HG02759 (cell line): ENCODE results near the gene MISP3.

Experiments
- ATAC-seq: cut with Tn5 transposase; IDR thresholded peaks from one replicate; pipeline ENCODE4 v1.9.1; 2021; ENCODE audit warnings: mild to moderate bottlenecking, moderate library complexity; ENCODE audit not compliant: unreplicated experiment

MISP3 gene

DNA sequence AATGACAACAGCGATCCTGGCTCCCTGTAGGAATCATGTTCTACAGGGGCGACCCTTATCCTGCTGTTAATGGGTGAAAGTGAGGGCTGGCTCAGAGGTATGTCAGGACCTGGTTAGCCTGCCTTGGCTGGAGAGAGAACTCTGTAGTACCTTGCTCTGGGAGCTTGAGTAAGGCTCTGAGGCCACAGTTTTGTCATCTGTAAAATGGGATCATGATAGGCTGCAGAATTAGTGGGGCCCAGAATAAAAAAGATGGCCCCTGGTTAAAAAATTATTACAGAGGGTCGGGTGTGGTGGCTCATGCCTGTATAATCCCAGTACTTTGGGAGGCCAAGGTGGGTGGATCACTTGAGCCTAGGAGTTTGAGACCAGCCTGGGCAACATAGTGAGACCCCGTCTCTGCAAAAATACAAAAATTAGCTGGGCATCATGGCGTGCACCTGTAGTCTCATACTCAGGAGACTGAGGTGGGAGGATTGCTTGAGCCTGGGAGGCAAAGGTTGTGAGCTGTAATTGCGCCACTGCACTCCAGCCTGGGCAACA is 28.5 kb downstream of the MISP3 start:
- ATAC-seq = no peak

DNA sequence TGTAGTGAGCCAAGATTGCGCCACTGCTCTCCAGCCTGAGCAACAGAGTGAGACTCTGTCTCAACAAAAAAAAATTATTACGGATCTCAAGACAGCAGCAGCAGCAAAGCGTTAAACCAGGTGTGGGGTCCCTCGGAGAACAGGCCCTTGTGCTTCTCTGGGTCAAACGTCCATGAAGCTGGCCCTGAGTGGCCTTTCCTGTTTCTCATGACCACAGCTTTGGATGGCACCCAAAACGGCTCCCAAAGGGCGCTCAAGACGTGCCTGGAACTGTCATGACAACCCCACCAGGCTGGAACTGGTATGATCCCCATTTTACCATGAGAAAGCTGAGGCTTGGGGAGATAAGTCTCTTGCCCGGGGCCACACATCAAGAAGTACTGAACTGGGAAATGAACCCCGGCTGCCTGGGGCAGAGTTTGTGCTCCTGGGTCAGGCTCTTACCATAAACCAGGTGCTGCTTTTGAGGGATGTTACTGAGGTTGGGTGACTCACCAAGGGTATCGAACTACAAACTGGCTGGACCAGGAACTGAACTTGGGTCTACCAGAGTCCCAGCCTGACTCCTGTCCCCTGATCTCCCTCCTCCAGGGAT is 29.6 kb downstream of the MISP3 start:
- ATAC-seq = no peak

DNA sequence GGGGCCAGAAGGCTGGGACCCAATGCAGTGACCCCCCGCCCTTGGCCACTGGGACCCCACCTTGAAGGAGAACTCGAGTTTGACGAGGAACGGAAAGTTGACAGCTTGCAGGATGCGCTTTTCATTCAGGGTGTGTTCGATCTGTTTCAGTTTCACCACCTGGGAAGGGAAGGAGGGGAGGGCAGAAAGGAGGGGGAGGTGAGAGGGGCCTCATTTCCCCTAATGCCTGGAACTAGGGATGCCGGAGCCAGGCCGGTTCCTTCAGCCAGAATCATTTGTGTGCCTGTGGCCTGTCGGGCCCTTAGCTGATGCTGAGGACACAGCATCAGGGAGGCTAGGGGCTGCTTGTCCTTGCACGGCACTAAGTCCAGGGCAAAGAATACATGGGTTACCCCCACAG is 30.2 kb downstream of the MISP3 start:
- no peak for ATAC-seq

DNA sequence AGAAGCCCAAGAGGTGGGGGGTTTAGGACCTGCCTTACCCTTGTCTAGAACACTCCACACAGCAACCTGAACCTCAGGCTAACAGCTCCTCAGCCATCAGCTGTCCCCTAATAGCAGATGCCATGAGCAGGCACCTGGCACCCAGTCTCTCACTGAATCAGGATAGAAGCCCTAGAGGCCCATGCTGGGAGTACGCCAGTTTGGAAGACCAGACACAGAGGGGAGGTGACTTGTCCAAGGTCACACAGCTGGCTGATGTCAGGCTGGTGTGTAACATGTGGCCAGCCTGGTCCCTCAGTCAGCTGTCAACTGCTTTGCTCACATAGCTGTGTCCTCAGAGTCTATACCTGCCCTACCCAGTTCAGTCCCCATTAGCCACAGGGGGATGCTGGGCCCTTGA is 30.7 kb downstream of the MISP3 start:
- no peak for ATAC-seq

DNA sequence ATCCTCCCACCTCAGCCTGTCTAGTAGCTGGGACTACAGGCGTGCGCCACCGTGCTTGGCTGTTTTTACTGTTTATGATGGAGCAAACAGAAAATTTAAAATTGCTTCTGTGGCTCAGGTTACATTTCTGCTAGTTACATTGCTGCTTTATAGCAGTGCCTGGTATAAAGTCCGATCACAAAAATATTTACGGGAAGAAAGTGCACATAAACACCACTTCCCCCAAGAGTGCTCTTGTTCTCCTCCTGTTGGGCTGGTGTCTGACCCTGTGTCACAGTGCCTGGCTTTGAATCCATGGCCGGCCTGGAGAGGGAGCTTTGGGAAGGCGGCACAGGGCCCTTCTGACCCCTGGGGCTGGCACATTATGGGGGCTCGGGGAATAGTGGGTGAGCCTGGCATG is 33.1 kb downstream of the MISP3 start:
- no peak for ATAC-seq

DNA sequence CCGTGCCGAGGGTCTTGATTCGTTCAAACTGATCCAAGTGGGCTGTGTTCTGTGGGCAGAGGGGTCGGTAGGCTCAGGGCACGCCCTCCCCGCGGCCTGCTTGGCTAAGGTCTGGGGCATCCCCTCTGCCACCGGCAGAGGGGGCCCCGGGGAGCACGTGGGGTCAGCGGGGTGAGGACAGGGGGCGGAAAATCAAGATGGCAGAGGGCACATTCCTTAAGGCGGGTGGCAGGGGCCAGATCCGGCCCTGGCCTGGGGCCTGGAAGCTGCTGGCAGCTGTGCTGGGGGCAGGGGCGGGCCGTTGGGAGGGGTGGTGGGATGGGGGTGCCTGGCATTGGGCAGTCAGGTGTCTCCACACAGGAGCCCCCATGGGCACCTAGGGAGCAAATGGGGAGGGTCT is 34.3 kb downstream of the MISP3 start:
- no peak for ATAC-seq

DNA sequence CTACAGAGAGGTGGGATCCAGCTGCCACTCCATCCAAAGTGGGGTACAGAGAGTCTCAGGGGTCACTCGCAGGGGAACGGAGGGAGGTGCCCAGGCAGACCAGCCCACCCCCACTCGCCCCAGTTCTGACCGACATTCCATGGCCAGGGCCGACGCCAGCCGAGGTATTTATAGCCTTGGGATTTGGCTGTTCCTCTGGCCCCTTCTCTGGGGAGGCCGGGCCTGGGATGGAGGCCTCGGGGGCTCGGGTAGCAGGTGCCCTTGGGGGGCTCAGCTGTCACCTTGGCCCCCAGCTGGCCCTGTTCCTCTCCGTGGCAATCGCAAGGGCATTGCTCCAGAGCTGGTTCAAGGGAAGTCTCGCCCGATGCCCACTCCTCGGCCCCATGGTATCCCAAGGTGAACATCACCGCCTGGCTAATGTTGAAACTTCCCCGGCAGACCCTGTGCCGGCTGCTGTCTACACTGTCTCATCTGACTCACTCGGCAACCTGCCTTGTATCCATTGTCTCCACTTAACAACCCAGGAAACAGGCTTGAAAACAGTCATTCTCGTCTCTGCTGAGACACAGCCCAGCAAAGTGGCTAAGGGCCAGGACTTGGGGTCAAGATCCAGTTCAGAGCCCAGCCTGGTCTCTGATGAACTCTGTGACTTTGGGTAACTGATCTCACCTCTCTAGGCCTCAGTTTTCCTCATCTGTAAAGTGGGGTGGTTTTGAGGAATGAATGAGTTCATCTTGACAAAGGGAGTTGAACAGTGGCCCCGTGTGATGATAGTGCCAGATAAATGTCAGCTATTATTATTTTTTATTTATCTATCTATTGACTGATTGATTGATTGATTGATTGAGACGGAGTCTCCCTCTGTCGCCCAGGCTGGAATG is 35.2 kb downstream of the MISP3 start:
- ATAC-seq = no peak

DNA sequence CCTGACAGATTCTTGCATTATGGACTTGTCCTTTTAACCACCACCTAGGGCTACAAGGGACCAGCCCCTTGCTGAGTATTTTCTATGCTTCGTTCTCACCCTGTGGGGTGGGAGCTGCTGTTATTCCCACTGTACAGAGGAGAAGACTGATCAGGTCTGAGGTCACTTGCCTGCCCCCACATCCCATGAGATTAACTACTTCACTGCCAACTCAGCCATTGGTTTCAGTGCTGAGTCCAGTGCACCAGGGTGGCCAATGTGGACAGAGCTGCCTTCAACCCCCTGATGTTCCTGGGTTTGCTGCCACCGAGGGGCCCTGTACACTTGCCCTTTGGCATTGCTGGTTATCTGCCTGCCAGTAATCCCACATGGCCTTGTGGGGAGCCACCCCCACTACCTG is 38.1 kb downstream of the MISP3 start:
- ATAC-seq = no peak

DNA sequence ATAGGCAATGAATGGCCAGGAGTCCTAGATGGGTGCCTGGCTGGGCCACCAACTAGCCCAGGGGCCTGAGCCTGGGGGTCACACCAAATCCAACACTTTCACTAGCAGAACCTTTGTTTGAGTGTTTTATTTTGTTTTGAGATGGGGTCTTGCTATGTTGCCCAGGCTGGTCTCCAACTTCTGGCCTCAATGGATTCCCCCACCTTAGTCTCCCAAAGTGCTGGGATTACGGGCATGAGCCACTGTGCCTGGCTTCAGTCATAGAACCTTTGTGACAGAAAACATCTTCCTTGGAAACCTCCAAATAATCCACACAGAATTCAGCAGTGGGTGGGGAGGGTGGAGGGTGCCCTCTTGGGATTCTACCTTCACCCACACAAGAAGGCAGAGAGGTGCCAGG is 38.9 kb downstream of the MISP3 start:
- ATAC-seq = no peak

DNA sequence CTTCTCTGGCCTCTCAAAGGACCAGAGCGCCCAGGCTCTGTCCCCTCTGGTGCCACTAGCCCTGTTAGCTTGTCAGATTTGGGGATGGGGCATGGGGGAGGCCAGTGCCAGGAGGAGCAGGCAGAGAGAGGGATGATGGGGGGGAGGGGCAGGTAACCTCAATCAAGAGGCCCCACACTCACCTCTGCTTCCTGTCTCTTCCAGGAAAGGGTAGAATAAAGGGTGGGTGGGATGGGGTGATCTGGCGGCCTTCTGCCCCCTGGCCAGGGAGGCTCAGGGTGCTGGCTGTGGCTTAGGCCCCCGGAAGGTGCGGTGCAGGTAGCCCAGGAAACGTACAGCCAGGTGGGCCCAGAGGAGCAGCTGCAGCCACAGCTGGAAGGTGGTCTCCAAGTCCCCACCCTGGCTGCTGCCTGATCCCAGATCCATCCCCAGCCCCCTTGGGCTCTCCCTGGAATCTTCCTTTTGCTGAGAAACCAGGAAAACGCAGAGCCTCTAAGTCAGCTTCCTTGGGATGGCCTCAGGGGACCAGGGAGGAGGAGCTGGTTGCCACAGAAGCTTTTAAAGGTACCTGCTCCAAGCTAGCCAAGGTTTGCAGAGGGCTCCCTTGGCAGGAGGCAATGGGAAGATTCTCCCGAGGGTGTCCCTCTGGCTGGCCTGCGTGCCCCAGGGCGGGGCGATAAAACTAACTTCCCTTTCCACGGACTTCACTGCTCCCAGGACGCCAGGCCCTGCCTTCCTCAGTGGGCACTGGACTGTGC is 39.6 kb downstream of the MISP3 start:
- no peak for ATAC-seq

DNA sequence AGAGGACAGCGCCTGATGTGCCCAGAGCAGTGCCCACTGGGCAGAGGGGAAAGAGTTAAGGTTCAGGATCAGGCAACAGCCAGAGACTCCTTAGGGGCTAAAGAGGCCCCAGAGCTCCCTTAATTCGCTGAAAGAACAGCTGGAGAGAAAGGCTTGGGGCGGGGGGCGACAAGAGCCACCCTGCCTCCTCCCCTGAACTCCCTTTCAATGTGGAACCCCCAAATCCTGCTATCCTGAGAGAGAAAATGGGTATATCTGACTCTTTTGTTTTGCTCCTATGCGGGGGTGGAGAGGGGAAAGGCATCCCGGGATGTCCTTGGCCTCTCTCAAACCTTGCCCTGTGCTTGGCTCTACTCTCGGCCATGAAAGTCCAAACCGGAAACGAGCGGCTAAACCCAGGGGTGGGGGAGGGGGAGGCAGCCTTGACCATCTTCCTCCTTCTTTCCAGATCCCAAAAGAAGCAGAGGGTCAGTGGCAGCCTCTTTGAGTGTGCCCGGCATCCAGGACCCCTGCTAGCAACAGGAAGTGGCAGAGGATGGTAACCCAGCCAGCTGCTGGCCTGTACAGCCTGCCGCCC is 40.3 kb downstream of the MISP3 start:
- ATAC-seq = no peak

DNA sequence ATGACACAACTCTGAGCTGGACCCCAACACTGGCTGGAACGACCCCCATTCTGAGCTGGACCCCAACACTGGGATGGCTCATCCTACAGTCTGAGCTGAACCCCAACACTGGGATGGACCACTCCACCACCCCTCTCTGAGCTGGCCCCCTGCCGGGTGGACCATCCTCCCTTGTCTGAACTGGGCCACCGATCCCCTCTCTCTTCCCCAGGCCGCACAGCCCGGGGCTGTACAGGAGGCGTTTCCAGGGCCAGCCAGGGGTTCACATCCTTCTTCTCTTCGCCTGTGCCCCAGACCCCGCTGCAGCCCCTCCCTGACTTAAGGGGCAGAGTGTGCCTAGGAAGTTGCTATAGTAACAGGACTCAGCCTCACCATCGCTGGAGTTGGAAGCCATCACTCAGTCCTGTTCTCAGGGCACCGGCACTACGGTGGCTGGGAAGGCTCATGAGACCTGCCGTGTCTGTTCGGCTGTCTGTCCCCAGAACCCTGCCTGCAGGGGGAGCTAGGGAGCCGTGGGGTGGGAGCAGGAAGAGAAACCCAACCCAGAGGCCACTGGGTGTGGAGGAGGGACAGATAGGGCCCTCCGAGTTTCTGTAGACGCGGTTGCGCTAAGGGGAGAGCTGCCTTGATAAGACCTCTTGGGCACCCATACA is 41.3 kb downstream of the MISP3 start:
- ATAC-seq = no peak

DNA sequence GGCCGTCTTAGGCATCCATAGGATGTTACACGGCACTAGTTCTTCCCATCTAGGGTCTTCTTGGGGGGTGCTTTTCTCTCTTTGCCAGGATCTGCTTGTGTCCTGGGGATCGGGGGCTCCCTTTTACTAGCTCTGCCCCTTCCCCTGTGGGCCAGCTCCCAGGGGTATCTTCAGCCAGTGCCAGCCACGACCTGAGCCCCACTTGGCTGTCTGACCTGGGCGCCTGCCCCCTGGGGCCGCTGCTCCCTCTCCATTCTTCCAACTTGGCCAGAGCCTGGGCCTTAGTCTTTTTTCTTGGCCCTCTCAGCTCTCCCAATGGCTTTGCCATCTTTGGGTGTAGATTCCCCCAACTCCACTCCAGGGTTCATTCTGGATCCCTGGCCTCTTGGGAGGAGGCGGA is 41.9 kb downstream of the MISP3 start:
- no peak for ATAC-seq

DNA sequence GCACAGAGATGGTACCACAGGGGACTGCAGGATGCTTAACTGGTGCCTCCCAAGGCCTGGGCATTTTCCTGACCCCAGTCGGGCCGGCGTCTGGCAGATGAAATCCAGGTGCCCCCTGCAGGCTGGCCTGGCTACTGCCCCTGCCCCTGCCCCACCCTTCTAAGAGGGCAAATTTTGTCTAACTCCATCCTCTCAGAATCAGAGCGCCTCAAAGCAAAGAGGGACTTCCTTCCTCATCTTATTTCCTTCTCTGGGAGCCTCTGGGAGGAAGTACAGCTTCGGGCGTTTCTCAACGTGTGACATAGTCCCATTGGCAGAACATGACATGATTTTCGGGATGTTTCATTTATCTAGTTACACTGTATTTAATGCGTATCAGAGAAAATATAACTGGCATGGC is 42.3 kb downstream of the MISP3 start:
- ATAC-seq = no peak

DNA sequence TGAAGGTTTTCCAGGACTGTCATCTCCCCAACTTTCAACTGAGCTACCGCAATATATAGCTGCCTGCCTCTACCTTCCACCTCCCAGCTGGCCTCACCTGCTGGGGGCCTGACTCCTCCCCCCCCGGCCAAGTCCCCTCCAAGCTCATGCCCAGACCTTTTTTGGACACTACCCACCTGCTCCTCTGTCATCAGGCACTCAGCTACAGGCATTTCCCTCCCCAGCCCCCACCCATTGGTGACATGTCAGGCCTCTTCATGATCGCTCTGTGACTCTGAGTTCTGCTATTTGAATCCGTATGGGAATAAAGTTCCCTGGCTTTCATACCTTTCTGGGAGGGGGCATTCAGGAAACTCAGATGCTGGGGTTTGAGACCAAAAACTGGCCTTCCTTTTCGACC is 43.2 kb downstream of the MISP3 start:
- ATAC-seq = no peak

DNA sequence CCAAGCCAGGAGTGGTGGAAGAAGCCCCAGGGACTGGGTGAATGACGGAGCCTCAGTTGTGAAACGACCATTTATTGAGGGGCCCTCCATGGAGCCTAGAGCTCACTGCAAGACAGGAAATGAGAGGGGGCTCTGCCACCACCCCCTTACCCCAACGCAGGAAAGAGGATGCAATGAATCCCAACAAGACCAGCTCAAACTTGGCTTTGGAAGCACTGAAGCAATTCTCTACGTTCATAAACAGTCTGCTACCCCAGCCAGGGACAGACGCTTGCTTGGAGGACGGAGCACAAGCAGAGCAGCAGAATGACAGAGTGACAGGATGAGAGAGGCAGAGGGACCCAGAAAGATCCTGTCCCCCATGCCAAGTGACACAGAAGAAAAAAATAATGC is 43.9 kb downstream of the MISP3 start:
- ATAC-seq = no peak

DNA sequence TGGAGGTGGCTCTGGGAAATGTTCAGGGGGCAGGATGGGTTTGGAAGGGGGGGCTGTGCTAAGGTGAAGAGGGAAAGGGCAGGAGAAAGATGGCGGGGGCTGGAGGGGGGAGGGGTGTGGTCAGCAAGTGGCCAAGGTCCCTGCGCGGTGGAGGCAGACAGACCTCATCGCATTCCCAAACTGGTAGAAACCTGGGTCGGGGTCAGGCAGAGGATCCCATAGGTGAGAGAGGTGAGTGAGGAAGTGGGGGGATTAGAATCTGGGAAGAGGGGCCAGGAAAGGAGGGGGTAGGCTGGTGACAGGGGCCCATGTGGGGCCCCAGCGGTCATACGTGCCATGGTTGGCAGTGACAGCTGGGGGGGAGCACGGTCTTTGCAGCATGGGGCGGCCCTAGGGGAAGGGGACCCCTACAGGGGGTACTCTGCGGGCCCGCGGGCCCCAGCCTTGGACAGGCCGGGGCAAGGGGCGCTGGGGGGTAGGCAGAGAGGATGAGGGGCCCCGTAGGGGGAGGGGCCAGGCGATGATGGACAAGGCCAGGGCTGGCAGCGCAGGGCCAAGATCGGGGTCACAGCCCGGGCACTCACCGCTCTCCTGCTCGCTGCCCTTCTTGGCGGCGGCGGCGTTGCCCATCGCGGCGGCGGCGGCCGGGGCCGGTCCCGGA is 44.5 kb downstream of the MISP3 start:
- ATAC-seq = peak; percentile 7

DNA sequence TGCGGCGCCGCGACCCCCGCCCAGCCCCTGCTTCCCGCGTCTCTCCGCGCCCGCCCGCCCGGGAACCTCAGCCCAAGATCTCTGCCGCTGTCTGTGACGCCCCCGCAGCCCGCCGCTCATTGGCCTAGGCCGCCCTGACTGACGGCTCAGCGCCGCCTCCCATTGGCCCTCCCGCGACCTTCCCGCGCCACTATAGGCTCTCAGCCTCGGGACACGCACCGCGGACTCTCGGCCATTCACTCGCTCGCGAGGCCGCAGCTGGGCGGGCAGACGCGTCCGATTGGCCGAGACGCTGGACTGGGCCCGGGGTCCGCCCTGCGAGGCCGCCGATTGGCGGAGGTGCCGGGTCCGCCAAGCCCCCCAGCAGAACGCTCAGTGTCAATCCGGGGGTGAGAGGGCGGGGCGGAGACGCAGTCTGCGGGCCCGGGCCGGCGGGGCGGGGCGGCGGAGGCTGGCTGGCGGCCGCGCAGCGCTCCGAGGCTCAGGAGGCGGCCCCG is 45.1 kb downstream of the MISP3 start, which contains the start of gene PRKACA:
Gene PRKACA (minus strand): TSS at position 95 of the 497 bp plus-strand sequence. CDS start 215 bp downstream, outside the sequence.
- peak; percentile 90 for ATAC-seq

DNA sequence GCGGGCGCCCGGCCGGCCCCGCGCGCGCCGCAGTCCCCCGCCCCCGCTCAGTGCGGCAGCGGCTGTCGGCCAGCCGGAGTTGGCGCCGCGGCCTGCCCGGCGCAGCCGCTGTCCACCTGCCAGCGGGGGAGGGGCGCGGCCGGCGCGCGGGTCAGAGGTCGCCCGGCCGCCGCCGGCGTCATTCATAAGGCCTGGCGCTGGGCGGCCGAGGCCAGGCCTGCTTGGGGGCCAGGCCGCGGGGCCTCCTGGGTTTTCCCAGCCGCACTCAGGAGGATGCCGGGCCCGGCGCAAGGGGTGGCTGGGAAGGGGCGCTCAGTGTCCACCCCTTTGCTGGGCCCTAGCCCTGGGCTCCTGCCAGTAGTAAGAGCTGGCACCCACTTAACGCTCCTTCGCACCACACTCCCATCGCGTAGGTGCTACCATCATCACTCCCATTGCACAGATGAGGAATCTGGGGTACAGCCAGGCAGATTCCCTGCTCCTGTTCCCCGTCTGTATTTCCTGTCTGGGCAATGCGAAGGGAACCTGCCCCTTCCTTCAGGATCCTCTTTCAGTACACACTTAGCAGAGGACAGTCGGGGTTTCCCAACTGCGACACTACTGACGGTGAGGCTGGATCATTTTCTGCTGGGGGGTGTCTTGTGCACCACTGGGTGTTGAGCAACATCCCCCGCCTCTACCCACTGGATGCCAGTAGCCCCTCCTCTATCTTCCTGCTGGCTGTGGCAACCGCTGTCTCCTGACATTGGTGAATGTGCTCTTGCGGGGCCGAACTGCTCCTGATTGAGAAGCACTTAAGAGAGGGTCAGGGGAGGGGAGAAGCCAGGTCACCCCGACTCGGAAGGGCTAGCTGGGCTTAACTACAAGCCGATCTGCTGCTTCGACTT is 45.8 kb downstream of the MISP3 start:
- ATAC-seq = peak; percentile 38
